ENCODE results near the gene UBE2L3. TPM values are rescaled to one million over a fixed set of nuclear protein-coding genes. Genes with fewer than 3 reads are reported as not detected.
A peak's percentile ranks its signal among the peaks of the same experiment; 100 is the strongest.

UBE2L3 gene
- total and polyA plus RNA-seq, 2 donors (not counting 1 experiment from before 2014, with no cell fraction given) = 13.5 to 30.9 TPM

DNA sequence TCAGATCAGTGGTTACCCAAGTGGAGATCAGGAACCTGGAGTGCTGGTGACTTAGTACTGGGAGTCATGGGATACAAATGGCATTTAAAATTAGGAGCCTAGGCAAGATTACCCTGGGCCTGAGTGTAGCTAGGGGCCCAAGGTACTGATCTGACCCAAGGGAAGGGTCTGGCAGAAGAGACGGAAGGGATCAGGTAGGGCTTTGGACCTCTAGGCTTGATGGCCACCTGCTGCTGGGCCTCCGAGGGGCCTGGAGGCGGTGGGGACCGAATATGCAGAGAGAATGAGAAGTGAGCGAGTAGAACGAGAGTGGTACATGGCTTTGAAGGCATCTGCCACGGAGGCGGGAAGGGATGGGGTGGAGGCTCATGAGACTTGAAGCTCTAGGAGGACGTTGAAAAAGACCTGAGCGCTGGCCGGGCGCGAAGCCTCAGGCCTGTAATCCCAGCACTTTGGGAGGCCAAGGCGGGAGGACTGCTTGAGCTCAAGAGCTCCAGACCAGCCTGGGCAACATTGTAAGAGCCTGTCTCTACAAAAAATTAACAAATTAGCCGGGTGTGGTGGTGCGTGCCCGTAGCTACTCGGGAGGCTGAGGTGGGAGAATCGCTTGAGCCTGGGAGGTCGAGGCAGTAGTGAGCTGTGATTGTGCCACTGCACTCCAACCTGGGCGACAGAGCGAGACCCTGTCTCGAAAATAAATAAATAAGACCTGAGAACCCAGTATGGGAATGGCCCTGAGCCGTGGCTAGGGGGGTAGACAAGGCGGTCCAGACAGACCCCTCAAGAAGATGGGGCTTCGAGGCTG lies 97.7 kb downstream of the UBE2L3 start:
- 73% methylated on average over 24 of the region's 26 CpGs for WGBS (ENCODE audit: insufficient coverage)
- H3K9me3 Mint-ChIP-seq (ENCODE audit: insufficient read depth) = no peaks in the 10 kb centered on the region
- Histone ChIP-seq H3K9me3 (ENCODE audit: control extremely low read depth in 1 of 3, control insufficient read depth in 2 of 3, insufficient read depth in 1 of 3, low read length in 2 of 3) (no peaks in the 10 kb centered on the region), H3K4me3 (ENCODE audit: control extremely low read depth in 1 of 5, extremely low read depth in 1 of 5, insufficient read depth in 1 of 5, low read depth in 2 of 5, low read length in 4 of 5) (peak overlapping the region in 4 of 5 experiments; percentile 77 to 96 (median 90)), H3K4me1 (ENCODE audit: control insufficient read depth in 2 of 2, insufficient read depth in 2 of 2, low read length in 2 of 2) (peaks cover 8 to 17% of the 10 kb centered on the region in 2 donors), H3K79me2 (ENCODE audit: control insufficient read depth, insufficient read depth, low read length) (peaks cover 44% of the 10 kb centered on the region), H3K27ac (ENCODE audit: low read length in 2 of 2) (peak overlapping the region; percentile 77 to 92), H3K9ac (ENCODE audit: low read length) (peak overlapping the region; percentile 80), H3K36me3 (replicated peaks in 1 of 2; ENCODE audit: control extremely low read depth in 1 of 2, control insufficient read depth in 1 of 2, extremely low read depth in 1 of 2, insufficient read depth in 2 of 2, low read length in 1 of 2) (peaks cover 0 to 7% of the 10 kb centered on the region in 2 experiments), H4K20me1 (ENCODE audit: control insufficient read depth, insufficient read depth, low read length, poor library complexity, severe bottlenecking) (peaks cover 2% of the 10 kb centered on the region), H2AFZ (ENCODE audit: insufficient read depth, low read depth, low read length, poor library complexity, severe bottlenecking) (peak overlapping the region; percentile 92), H3K27me3 (replicated peaks in 1 of 4; ENCODE audit: control extremely low read depth in 1 of 4, control insufficient read depth in 3 of 4, insufficient read depth in 4 of 4, low read length in 3 of 4) (no peaks in the 10 kb centered on the region), H3K4me2 (replicated peaks; ENCODE audit: low read depth, low read length, poor library complexity, severe bottlenecking) (peak overlapping the region; percentile 79)
- peak overlapping the region; percentile 96 for H3K4me3 Mint-ChIP-seq
- peak overlapping the region; percentile 99 for H3K27ac Mint-ChIP-seq
- ChIA-PET CTCF (interaction anchor here (0.6 to 1.8 kb wide), 8 partner anchors 12 to 712 kb away, joined by 3 to 9 read pairs (median 4); partner anchors contain the start of genes PPM1F, SDF2L1 and YDJC), POLR2A (interaction anchor here (0.6 to 1.7 kb wide), 3 partner anchors 36 to 1265 kb away, joined by 3 to 12 read pairs (median 3); partner anchors contain the start of genes TOP3B and YDJC)
- intact Hi-C loops (cut with micrococcal nuclease) = loop anchor here (1.0 to 5.0 kb wide), 2 partner anchors 8 to 272 kb away; no protein-coding TSS in a partner anchor
- H3K27me3 Mint-ChIP-seq = no peaks in the 10 kb centered on the region
- ATAC-seq (ENCODE audit: low read depth) (no peak), DNase-seq (peak; percentile 17)
- peaks cover 28% of the 10 kb centered on the region for H3K4me1 Mint-ChIP-seq
- TF ChIP-seq, protein P1, sequence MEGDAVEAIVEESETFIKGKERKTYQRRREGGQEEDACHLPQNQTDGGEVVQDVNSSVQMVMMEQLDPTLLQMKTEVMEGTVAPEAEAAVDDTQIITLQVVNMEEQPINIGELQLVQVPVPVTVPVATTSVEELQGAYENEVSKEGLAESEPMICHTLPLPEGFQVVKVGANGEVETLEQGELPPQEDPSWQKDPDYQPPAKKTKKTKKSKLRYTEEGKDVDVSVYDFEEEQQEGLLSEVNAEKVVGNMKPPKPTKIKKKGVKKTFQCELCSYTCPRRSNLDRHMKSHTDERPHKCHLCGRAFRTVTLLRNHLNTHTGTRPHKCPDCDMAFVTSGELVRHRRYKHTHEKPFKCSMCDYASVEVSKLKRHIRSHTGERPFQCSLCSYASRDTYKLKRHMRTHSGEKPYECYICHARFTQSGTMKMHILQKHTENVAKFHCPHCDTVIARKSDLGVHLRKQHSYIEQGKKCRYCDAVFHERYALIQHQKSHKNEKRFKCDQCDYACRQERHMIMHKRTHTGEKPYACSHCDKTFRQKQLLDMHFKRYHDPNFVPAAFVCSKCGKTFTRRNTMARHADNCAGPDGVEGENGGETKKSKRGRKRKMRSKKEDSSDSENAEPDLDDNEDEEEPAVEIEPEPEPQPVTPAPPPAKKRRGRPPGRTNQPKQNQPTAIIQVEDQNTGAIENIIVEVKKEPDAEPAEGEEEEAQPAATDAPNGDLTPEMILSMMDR (IDR thresholded peaks at IDR 0.05) = no peak
- no peak for TF ChIP-seq EZH2 (IDR thresholded peaks at IDR 0.05; ENCODE audit: borderline replicate concordance, insufficient read depth, low read depth, low read length, poor library complexity, severe bottlenecking)
